ENCODE measurements around the gene MRPL21. TPM values are rescaled to one million over a fixed set of nuclear protein-coding genes. Genes with fewer than 3 reads are reported as not detected.

The MRPL21 gene
- polyA plus RNA-seq, 1 experiment, result 46.8 TPM

- TF ChIP-seq CTCF (IDR thresholded peaks at IDR 0.05; ENCODE audit: low read depth, low read length), result no peak
- H3K9me3 ChIP-seq (ENCODE audit: control insufficient read depth, insufficient read depth, low read length), result no peaks in the 10 kb centered on the region; the same call in 1 of the 2 replicates
- POLR2A ChIA-PET, result no interaction called here
- H3K27ac ChIP-seq (ENCODE audit: low read depth, low read length), result no peak overlapping the region
- H3K4me3 ChIP-seq (ENCODE audit: low read depth, low read length), result no peak overlapping the region
- DNase-seq (ENCODE audit: low read depth, low spot score), result no peak
- no peaks in the 10 kb centered on the region for H3K27me3 ChIP-seq (ENCODE audit: control insufficient read depth, insufficient read depth, low read length)
- CTCF ChIA-PET, result no interaction called here
Observed at GRCh38 chr11:68900835-68901381, 2.7 kb downstream of the MRPL21 start.

- POLR2A ChIA-PET, result no interaction called here
- Histone ChIP-seq H3K27me3 (ENCODE audit: control insufficient read depth, insufficient read depth, low read length) (no peaks in the 10 kb centered on the region), H3K9me3 (ENCODE audit: control insufficient read depth, insufficient read depth, low read length) (no peaks in the 10 kb centered on the region; the same call in 1 of the 2 replicates), H3K27ac (ENCODE audit: low read depth, low read length) (no peak overlapping the region), H3K4me3 (ENCODE audit: low read depth, low read length) (no peak overlapping the region)
- no peak for DNase-seq (ENCODE audit: low read depth, low spot score)
- CTCF ChIA-PET, result interaction anchor here (0.5 kb wide), 1 partner anchor 317 kb away, joined by 5 read pairs; no protein-coding TSS in a partner anchor
- TF ChIP-seq CTCF (IDR thresholded peaks at IDR 0.05; ENCODE audit: low read depth, low read length), result no peak
Observed at GRCh38 chr11:68897441-68897840, 6.2 kb downstream of the MRPL21 start.

- Histone ChIP-seq H3K9me3 (ENCODE audit: control insufficient read depth, insufficient read depth, low read length) (no peaks in the 10 kb centered on the region; the same call in 1 of the 2 replicates), H3K4me3 (ENCODE audit: low read depth, low read length) (no peak overlapping the region), H3K27ac (ENCODE audit: low read depth, low read length) (no peak overlapping the region), H3K27me3 (ENCODE audit: control insufficient read depth, insufficient read depth, low read length) (no peaks in the 10 kb centered on the region)
- POLR2A ChIA-PET, result no interaction called here
- TF ChIP-seq CTCF (IDR thresholded peaks at IDR 0.05; ENCODE audit: low read depth, low read length), result no peak
- CTCF ChIA-PET, result no interaction called here
- DNase-seq (ENCODE audit: low read depth, low spot score), result no peak
Observed at GRCh38 chr11:68896171-68896959, 7.3 kb downstream of the MRPL21 start.

GRCh38 chr11:68893282-68893681 lies 10.3 kb downstream of the MRPL21 start:
- no peak overlapping the region for H3K27ac ChIP-seq (ENCODE audit: low read depth, low read length)
- no peaks in the 10 kb centered on the region for H3K27me3 ChIP-seq (ENCODE audit: control insufficient read depth, insufficient read depth, low read length)
- POLR2A ChIA-PET, result no interaction called here
- no peak overlapping the region for H3K4me3 ChIP-seq (ENCODE audit: low read depth, low read length)
- TF ChIP-seq CTCF (IDR thresholded peaks at IDR 0.05; ENCODE audit: low read depth, low read length), result no peak
- no peaks in the 10 kb centered on the region; the same call in 1 of the 2 replicates for H3K9me3 ChIP-seq (ENCODE audit: control insufficient read depth, insufficient read depth, low read length)
- CTCF ChIA-PET, result no interaction called here
- DNase-seq (ENCODE audit: low read depth, low spot score), result no peak

- H3K4me3 ChIP-seq (ENCODE audit: low read depth, low read length), result no peak overlapping the region
- no peaks in the 10 kb centered on the region; the same call in 1 of the 2 replicates for H3K9me3 ChIP-seq (ENCODE audit: control insufficient read depth, insufficient read depth, low read length)
- H3K27ac ChIP-seq (ENCODE audit: low read depth, low read length), result no peak overlapping the region
- no peaks in the 10 kb centered on the region for H3K27me3 ChIP-seq (ENCODE audit: control insufficient read depth, insufficient read depth, low read length)
- ChIA-PET CTCF (no interaction called here), POLR2A (no interaction called here)
- no peak for DNase-seq (ENCODE audit: low read depth, low spot score)
- TF ChIP-seq CTCF (IDR thresholded peaks at IDR 0.05; ENCODE audit: low read depth, low read length), result no peak
Observed at GRCh38 chr11:68892576-68892975, 11.1 kb downstream of the MRPL21 start.

Measured in AG04450 (cell line).